Erythroblast (primary cell): ENCODE data around the gene SPARC.

Experiments
- DNase-seq, 2 experiments: peaks; one replicate each; lab custom pipeline; 2025; lab: John Stamatoyannopoulos, UW
- GATA1 ChIP-seq: IDR thresholded peaks from 2 replicates; pipeline ENCODE4 v1.6.1; 2011; ENCODE audit warnings: low read depth, mild to moderate bottlenecking, control low read depth, low read length, moderate library complexity
- POLR2A ChIP-seq: IDR thresholded peaks from 2 replicates; pipeline ENCODE4 v1.6.1; 2011; ENCODE audit warnings: mild to moderate bottlenecking, low read length

The SPARC gene

DNA sequence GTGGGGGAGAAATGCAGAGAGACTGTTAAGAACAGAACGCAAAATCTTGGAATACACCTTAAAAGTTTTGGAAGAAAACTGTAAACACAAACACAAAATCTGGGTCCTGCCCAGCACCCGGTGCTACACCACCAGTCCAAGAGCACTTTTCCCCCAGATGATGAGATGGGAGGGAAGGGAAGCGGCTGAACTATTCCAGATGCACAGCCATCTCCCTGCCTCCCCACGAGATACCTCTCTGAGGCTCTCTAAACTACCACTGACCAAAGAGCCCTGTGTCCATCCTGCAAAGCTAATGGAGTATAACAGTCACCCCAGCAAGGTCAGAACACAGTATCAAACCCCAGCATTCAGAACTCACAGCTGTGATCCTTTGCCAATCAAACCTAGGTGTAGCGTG is 8.0 kb downstream of the SPARC start:
- DNase-seq: no peak
- TF ChIP-seq GATA1 (no peak), POLR2A (no peak)

DNA sequence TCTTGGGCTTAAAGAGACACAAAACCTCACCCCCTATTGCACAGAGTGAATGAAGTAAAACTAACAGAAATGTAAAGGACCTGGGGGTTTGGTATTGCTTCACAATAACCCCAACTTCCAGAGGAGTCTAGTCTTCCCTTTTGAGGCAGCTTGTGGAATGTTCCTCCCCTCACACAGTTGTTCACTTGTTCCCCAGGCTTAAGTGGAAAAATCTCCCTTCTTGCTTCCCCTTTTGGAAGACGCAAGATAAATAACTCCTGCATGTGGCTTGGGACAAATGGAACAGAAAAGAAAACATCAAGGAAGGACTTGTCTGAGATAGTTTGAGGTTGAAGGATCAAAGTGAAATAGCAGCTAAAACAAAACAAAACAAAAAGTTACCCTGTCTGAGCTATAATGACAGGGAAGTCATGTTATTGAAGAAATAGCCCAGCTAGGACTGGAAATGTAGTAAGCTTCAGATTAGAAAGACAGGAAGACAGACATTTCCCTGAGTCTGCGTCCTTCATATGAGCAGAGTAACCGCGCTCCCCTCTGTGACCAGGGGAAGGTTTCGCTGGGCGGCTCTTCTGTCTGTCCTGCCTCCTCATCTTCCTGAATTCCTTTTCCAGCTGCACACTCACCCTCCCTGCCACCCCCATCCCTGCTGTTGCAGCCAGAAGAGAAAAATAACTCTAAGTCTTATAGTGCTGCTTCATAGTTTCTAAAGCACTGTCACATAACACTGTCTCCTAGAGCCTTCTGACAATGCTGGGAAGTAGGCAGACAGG is 8.8 kb downstream of the SPARC start:
- DNase-seq: no peak
- TF ChIP-seq POLR2A (no peak), GATA1 (no peak)

DNA sequence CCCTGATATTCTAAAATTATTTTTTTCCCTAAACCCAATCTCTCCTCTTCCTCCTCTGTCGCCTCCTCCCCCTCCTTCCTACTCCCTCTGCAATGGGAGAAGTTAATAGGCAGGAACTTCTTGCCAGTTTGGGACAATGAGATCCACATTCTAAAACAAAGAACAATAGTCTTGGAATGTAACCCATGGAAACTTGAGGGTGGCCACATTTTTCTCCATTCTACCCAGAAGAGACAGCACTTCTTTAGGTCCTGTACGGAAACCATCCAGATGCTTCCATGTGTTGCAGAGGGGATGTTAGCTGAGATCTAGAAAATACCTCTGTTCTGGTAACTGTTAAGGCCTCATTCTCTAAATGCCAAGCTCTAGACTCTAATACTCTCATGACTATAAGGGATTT is 10.0 kb downstream of the SPARC start:
- no peak for TF ChIP-seq GATA1
- no peak for TF ChIP-seq POLR2A
- DNase-seq: no peak

DNA sequence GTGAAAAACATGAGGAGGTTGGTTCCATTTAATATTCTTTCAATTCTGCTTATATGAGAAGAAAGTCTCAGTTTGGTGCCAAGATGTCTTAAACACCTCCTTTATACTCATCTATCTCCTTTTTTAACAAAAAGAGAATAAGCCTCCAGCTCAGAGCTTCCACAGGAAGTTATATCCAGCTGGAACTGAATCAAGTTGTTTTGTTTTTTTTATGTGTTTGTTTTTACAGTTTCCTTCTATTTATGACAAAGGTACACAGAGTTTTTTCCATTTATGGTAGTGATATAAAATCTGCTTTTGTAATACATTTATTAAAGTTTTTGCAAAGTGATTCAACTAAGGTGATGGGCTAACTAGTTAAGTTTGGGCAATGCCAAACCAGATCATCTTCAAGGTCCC is 10.4 kb downstream of the SPARC start:
- TF ChIP-seq GATA1: no peak
- TF ChIP-seq POLR2A: no peak
- DNase-seq: no peak

DNA sequence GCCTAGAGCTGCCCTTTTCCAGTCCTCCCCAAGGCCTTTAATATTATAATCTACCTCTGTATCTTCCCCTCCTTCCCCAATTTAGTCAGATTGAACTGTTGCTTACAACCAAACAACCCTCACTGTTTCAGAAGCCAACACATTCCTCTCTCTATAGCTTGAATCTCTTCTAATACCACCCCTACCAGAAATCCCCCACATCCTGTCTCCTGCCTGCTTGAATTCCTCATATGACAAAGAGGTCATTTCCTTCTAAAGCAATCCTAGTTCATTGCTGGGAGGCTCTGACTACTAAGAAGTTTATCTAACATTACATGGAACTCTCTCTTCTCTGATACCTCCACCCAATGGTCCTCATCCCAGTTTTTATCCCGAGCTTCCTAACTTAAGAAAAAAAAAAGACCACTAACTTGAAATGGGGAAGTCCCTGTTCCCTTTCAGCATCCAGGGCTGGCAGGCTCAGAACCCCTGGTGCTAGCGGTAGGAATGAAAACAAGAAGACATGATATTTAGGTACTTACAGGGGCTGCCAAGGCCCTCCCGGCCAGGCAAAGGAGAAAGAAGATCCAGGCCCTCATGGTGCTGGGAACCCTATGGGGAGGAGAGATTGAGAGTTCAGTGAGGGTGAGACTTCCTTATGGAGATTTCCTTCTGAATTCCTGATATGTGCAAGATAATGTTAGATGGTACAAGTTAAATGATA is 11.0 kb downstream of the SPARC start:
- no peak for DNase-seq
- TF ChIP-seq POLR2A (no peak), GATA1 (no peak)

DNA sequence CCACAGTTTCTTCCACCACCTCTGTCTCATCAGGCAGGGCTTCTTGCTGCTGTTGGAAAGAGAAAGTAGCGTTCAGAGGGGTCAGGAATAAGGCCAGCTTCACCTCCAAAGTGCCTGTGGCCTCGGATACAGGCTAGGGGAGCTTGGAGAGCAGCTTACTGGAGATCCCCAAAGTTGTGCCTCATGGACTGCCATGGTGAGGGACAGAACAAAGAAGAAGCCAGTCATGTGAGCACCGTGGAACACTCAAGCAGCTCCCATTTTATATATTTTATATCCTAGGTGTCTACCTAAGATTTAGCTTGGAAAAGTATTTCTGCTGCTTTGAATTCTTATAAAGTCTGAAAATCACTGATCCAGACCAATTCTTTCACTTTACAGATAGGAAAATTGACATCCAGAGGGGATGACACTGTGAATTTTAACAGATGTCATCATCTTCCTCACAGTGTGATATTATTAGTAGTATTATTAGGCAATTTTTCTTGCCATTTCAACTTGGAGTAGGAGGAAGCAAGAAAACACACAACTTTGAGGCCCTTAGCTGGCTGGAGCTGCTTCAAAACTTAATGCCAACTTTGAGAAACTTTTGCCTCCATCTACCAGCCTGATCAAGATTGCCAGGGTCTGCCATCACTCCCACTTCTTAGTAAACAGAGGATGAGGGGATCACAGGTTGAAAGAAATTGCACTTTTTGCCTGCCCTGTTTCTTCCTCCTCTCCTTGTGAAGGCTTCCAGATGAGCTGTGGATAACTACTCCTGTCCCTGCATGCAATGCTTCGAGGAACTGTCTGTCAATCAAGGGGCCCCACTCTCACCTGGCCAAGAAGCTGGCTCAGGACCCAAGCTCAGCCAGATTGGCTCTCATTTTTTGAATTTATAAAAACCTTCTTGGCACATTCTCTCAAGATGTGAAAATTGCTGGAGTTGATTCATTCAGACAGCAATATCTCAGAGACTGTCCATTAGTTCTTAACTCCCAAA is 11.8 kb downstream of the SPARC start:
- DNase-seq: no peak
- TF ChIP-seq POLR2A (no peak), GATA1 (no peak)

DNA sequence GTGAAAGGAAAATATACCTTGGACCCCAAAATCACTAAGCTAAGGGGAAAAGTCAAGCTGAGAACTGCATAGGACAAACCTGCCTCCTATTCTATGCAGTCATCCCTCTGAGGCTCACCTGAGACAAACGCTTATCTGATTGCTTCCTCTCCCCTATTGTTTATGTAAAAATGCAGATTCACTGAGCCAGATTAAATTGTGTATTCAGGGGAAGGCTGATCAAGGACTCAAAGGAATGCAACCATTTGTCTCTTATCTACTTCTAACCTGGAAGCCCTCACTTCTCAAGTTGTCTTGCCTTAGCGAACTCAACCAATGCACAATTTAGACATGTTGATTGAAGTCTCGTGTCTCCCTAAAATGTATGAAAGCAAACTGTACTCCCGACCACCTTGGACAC is 13.3 kb downstream of the SPARC start:
- DNase-seq: no peak
- TF ChIP-seq POLR2A: no peak
- TF ChIP-seq GATA1: no peak

DNA sequence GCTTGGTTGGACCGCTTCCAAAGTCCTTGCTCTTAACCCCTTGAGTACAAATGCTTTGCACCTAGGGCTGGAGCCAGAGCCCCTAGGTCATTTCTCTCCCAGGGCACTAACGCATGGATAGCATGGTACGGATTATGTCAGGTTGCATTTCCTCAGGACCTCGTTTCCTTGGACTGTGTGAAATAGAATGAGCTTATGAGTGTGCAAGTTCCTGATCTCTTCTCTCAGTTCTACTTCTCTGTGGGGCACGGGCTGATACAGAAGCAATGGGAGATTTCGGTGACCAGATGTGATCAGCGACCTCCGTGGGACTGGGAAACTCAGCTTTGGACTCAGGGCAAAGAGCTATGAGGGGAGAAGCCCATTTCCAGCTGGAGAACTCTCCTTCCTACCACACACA is 14.2 kb downstream of the SPARC start:
- TF ChIP-seq GATA1: no peak
- no peak for TF ChIP-seq POLR2A
- no peak for DNase-seq

DNA sequence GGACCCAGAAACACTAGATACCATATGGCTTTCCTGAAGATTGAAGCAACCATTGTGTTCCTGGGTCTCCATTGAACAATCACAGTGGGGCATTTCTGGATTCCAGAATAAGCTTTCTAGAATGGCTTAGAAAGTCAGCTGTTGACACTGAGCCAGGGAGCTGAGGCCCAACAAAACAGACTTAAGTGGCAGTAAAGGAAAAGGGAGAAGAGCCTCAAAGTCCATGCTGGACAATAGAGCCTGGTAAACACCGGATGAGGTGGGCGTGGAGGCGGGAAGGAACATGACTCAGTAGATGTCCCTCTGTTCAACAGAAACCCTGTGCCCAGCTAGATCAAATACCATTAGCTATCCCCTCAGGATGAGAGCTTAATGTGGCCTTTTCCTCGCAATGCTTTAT is 14.8 kb downstream of the SPARC start:
- no peak for TF ChIP-seq POLR2A
- TF ChIP-seq GATA1: no peak

DNA sequence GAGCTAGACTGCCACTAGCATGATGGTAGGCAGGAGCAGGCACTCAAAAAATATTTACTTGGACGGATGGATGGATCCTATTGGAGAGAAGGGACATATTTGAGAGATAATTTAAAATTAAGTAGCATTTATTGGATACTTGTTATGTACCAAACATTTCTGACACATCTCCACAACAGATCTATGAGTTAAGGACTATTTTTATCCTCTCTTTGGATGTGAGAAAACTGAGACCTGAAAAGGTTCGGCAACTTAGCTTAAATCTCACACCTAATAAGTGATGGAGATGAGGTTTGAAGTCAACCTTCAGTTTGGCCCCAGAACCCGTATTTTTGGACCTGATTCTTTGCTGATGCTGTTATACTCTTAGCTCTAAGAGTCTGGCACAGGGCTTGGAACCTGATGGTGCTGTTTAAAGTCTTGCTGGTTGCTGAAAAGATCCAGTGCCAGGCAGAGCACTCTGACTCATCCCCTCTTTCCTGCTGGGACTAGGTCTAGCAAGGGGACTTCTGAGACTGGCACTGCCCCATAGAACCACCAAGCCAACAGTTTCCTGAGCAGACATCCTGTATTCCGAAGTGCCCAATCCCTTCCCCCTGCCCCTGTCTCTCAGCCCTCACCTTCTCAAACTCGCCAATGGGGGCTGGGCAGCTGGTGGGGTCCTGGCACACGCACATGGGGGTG is 15.6 kb downstream of the SPARC start:
- TF ChIP-seq POLR2A (no peak), GATA1 (no peak)
- no peak for DNase-seq

More for the DNA sequence above, 14.8 kb downstream of the SPARC start:
- no peak for DNase-seq

DNA sequence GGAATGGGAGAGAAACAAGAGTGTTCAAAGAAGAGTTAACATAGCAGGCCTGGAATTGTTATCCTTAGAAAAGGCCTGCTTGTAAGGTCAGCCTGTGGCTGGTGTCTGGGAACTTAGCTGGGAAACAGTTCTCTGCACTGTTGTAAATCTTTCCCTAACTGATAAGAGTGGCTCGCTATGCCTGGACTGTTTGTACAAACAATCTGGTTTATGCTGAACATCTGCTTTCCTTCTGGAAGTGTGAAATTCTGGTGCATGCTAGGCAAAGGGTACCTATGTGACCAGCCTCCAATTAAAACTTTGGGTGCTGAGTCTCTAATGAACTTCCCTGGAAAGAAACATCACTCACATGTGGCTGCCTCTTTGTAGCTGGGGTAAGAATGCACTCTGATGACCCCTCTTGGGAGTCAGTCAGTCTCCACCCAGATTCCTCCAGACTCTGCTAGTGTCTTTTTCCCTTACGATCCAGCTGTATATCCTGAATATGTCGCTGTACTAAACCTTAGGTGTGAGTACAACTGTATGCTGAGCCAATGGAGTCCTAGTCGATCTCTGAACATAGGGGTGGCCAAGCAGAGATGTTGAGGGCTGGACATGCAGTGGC is 16.5 kb downstream of the SPARC start:
- TF ChIP-seq GATA1 (no peak), POLR2A (no peak)
- no peak for DNase-seq

DNA sequence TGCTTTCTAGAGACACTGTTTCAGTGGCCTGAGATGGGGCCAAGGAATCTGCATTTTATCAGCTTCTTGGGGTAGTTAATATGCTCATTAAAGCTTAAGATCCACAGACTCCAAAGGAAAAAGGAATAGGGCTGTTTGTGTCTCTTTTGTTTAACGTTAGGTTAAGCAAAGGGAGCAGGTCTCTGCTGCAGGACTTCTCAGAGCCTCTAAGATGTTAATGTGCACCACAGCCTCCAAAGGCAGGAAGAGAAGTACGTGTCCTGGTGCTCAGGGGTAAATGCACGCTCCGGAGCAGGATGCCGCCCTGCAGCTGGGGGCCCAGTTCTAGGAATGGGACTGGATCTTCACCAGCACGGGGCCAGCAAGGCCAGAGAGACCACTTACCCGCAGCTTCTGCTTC is 19.6 kb downstream of the SPARC start:
- TF ChIP-seq GATA1: no peak
- TF ChIP-seq POLR2A: no peak
- no peak for DNase-seq

DNA sequence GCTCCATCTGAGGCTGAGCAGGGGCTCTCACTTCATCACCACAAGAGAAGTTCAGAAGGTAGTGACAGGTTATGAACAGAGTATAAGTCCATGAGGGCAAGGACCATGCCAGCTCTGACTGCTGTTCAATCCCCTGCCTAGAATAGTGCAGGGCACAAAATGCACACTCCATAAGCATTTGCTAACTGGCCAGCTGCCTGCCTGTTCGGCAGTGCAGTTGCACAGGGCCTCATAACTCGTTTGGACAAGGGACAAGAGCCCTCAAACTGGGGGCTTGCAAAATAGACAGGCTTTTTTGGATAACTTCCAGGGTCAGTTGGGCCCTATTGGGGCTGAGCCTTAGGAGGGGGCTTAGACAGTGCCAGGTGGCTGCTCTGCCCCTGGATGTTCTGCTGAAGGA is 21.1 kb downstream of the SPARC start:
- TF ChIP-seq GATA1 (no peak), POLR2A (no peak)

More for the DNA sequence above, 21.1 kb downstream of the SPARC start:
- DNase-seq: no peak
